CD14-positive monocyte (primary cell): ENCODE results near the gene RHOH. TPM values are rescaled to one million over a fixed set of nuclear protein-coding genes. Genes with fewer than 3 reads are reported as not detected.

Experiments
- DNase-seq, 3 donors: peaks; one replicate each; pipeline ENCODE4 v3.0.0-alpha.2; 2011 to 2022
- H2AFZ ChIP-seq: 2 replicates; pipeline ENCODE4 v1.6.0; 2012; ENCODE audit warnings: mild to moderate bottlenecking, low read depth, low read length, inconsistent platforms; ENCODE audit not compliant: insufficient read depth, poor library complexity, severe bottlenecking
- H3K27ac ChIP-seq, 2 donors: 1 replicate in 1 of 2; 2 replicates in 1 of 2; pipeline ENCODE4 v1.5.1; 2012 to 2013; ENCODE audit warnings: low read length in 2 of 2, control low read depth in 1 of 2, inconsistent platforms in 1 of 2, low read depth in 1 of 2, mild to moderate bottlenecking in 1 of 2
- H3K27me3 ChIP-seq, 2 donors: one replicate each; pipeline versions ENCODE4 v1.6.0 to v1.6.1; 2011 to 2013; ENCODE audit warnings: low read length in 2 of 2; ENCODE audit not compliant: control insufficient read depth in 2 of 2, insufficient read depth in 2 of 2
- H3K36me3 ChIP-seq, 2 donors: replicated peaks in 1 of 2; 1 replicate in 1 of 2; 2 replicates in 1 of 2; pipeline versions ENCODE4 v1.5.1 to v1.6.1; 2012 to 2013; ENCODE audit warnings: low read length in 2 of 2, control low read depth in 1 of 2, inconsistent platforms in 1 of 2, mild to moderate bottlenecking in 1 of 2; ENCODE audit not compliant: insufficient read depth in 2 of 2, control insufficient read depth in 1 of 2
- H3K4me1 ChIP-seq, 2 donors: 1 replicate in 1 of 2; 2 replicates in 1 of 2; pipeline versions ENCODE4 v1.5.1 to v1.6.1; 2012 to 2013; ENCODE audit warnings: low read length in 2 of 2, control low read depth in 1 of 2, inconsistent platforms in 1 of 2, mild to moderate bottlenecking in 1 of 2, moderate library complexity in 1 of 2; ENCODE audit not compliant: insufficient read depth in 2 of 2, control insufficient read depth in 1 of 2
- H3K4me2 ChIP-seq: replicated peaks from 2 replicates; pipeline ENCODE3; 2012; ENCODE audit warnings: low read length, moderate library complexity, mild to moderate bottlenecking; ENCODE audit not compliant: poor library complexity, severe bottlenecking; ENCODE audit errors: extremely low read depth
- H3K4me3 ChIP-seq, 3 experiments: fragments of 200-600 bp in 1 of 3; sonication (generic) in 1 of 3; replicated peaks in 1 of 3; 1 replicate in 2 of 3; 2 replicates in 1 of 3; pipeline ENCODE4 v1.5.1; 2011 to 2013; ENCODE audit warnings: low read length in 3 of 3, mild to moderate bottlenecking in 3 of 3, control low read depth in 2 of 3, low read depth in 2 of 3, inconsistent platforms in 1 of 3, moderate library complexity in 1 of 3
- H3K79me2 ChIP-seq: 2 replicates; pipeline ENCODE4 v1.6.0; 2012; ENCODE audit warnings: mild to moderate bottlenecking, control low read depth, inconsistent platforms, low read length, moderate library complexity; ENCODE audit not compliant: insufficient read depth
- H3K9ac ChIP-seq: 2 replicates; pipeline ENCODE4 v1.6.0; 2017; ENCODE audit warnings: low read length, mild to moderate bottlenecking; ENCODE audit not compliant: insufficient read depth, poor library complexity, severe bottlenecking
- H3K9me3 ChIP-seq, 2 donors: replicated peaks in 1 of 2; 1 replicate in 1 of 2; 2 replicates in 1 of 2; pipeline versions ENCODE4 v1.5.1 to v1.6.1; 2012 to 2013; ENCODE audit warnings: low read length in 2 of 2, control low read depth in 1 of 2; ENCODE audit not compliant: control insufficient read depth in 1 of 2, insufficient read depth in 1 of 2
- H4K20me1 ChIP-seq: 2 replicates; pipeline ENCODE4 v1.6.0; 2012; ENCODE audit warnings: mild to moderate bottlenecking, low read length, control low read depth, moderate library complexity; ENCODE audit not compliant: insufficient read depth
- H3K27ac Mint-ChIP-seq, 7 donors: one replicate each; pipeline ENCODE4 v1.8.0; 2020; ENCODE audit warnings: mild to moderate bottlenecking in 7 of 7, mixed read lengths in 7 of 7, moderate library complexity in 6 of 7, inconsistent platforms in 2 of 7
- H3K27me3 Mint-ChIP-seq, 3 donors: one replicate each; pipeline ENCODE4 v1.8.0; 2021 to 2022; ENCODE audit warnings: low read depth in 3 of 3, mild to moderate bottlenecking in 3 of 3, mixed read lengths in 3 of 3, moderate library complexity in 3 of 3, inconsistent platforms in 1 of 3
- H3K36me3 Mint-ChIP-seq, 2 donors: one replicate each; pipeline ENCODE4 v1.8.0; 2020; ENCODE audit warnings: mixed read lengths in 2 of 2, inconsistent platforms in 1 of 2, mild to moderate bottlenecking in 1 of 2
- H3K4me1 Mint-ChIP-seq: one replicate; pipeline ENCODE4 v1.8.0; 2020; ENCODE audit warnings: mild to moderate bottlenecking, mixed read lengths
- H3K4me3 Mint-ChIP-seq, 2 donors: one replicate each; pipeline ENCODE4 v1.8.0; 2020; ENCODE audit warnings: mild to moderate bottlenecking in 2 of 2, mixed read lengths in 2 of 2, moderate library complexity in 1 of 2
- H3K9me3 Mint-ChIP-seq, 7 donors: one replicate each; pipeline ENCODE4 v1.8.0; 2020 to 2022; ENCODE audit warnings: mixed read lengths in 7 of 7, mild to moderate bottlenecking in 6 of 7, moderate library complexity in 6 of 7, inconsistent platforms in 2 of 7
- WGBS: methylation state at CpG from one replicate; pipeline ENCODE4 v1.1.5; 2013; ENCODE audit warnings: missing lambda C conversion rate; ENCODE audit not compliant: insufficient coverage; 5-methylcytosine and 5-hydroxymethylcytosine counted together
- intact Hi-C, 2 donors: fragments of 100-400 bp; cut with micrococcal nuclease; formaldehyde crosslinking; loops; one replicate each; pipeline versions ENCODE4 v1.15.0 to v1.15.1; 2023
- polyA plus RNA-seq, 3 donors: library from polyadenylated mRNA; depleted of rRNA in 1 of 3; unstranded in 2 of 3; stranded (reverse) in 1 of 3; fragments of 300-500 nt in 2 of 3; fragments of >200 nt in 1 of 3; fragmentation: Illumina TruSeq in 2 of 3; gene quantifications; 1 replicate in 2 of 3; 2 replicates in 1 of 3; pipeline ENCODE4 v1.2.3, GENCODE V29; 2012 to 2021
- TF ChIP-seq, protein P1 (sequence below): fragments of 200-600 bp; IDR thresholded peaks from one replicate; pipeline ENCODE4 v1.8.0; 2022; ENCODE audit warnings: antibody characterized with exemption, mild to moderate bottlenecking

The RHOH gene
- polyA plus RNA-seq, 3 donors = 0.16 to 1.4 (median 1.2) TPM

DNA sequence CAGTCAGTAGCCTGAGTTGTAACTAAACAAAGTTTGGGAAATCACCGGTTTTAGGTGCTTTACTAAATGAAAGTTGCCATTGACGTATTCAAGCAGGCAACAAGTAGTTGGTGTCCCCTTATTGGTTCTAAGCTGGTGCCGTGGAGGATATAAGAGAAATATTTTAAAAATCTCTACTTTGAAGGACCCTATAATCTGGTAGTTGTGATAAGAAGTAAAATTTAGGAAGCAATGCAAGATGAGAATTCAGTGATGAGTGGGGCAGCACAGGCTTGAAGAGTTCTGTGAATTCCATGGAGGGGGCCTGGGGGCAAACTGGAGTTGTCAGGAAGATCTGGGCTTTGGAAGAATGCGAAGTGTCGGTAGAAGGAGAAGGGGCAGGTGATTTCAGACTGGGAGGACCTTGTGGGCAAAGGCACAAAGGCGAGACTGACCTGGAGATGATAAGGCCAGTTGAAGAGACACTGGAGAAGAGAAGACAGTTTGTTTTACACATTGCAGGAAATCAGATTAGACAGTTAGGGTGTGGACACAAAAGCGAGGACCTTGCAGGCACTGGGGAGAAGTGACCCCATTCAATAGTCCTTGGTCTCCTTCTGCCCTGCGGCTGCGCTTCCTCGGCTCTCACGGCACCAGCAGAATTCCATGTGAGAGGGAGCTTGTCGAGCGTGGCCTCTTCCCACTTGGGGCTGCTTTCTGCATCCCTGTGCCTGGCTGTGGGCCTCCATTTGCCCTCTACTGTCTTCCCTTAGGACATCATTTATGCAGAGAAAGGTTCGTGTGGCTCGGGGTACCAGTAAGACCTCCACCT, 1.3 kb downstream of the RHOH start:
- H3K9me3 ChIP-seq = no peaks in the 10 kb centered on the region
- no peak overlapping the region for H3K9ac ChIP-seq
- TF ChIP-seq, protein P1, sequence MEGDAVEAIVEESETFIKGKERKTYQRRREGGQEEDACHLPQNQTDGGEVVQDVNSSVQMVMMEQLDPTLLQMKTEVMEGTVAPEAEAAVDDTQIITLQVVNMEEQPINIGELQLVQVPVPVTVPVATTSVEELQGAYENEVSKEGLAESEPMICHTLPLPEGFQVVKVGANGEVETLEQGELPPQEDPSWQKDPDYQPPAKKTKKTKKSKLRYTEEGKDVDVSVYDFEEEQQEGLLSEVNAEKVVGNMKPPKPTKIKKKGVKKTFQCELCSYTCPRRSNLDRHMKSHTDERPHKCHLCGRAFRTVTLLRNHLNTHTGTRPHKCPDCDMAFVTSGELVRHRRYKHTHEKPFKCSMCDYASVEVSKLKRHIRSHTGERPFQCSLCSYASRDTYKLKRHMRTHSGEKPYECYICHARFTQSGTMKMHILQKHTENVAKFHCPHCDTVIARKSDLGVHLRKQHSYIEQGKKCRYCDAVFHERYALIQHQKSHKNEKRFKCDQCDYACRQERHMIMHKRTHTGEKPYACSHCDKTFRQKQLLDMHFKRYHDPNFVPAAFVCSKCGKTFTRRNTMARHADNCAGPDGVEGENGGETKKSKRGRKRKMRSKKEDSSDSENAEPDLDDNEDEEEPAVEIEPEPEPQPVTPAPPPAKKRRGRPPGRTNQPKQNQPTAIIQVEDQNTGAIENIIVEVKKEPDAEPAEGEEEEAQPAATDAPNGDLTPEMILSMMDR = no peak
- WGBS = 3% methylated on average over 10 of the region's 15 CpGs
- H4K20me1 ChIP-seq = no peaks in the 10 kb centered on the region
- Mint-ChIP-seq H3K27ac (peak overlapping the region in 5 of 7 donors; percentile 5 to 83 (median 46)), H3K27me3 (peaks cover 0 to 4% (median 2%) of the 10 kb centered on the region in 3 donors), H3K9me3 (peaks cover 0 to 1% (median 0%) of the 10 kb centered on the region in 7 donors), H3K4me3 (peak overlapping the region; percentile 75 to 77), H3K36me3 (peaks cover 0 to 3% of the 10 kb centered on the region in 2 donors), H3K4me1 (peaks cover 71% of the 10 kb centered on the region)
- H3K27ac ChIP-seq = no peak overlapping the region
- H3K36me3 ChIP-seq = no peaks in the 10 kb centered on the region
- H3K27me3 ChIP-seq = no peaks in the 10 kb centered on the region
- H2AFZ ChIP-seq = peak overlapping the region; percentile 77
- H3K4me2 ChIP-seq = peak overlapping the region; percentile 74
- peaks cover 37% of the 10 kb centered on the region for H3K79me2 ChIP-seq
- intact Hi-C loops = no loop called here
- H3K4me3 ChIP-seq = peak overlapping the region in 2 of 3 experiments; percentile 21 to 67
- DNase-seq = peak in 1 of 3 donors; percentile 60
- H3K4me1 ChIP-seq = peaks cover 55 to 69% of the 10 kb centered on the region in 2 donors

DNA sequence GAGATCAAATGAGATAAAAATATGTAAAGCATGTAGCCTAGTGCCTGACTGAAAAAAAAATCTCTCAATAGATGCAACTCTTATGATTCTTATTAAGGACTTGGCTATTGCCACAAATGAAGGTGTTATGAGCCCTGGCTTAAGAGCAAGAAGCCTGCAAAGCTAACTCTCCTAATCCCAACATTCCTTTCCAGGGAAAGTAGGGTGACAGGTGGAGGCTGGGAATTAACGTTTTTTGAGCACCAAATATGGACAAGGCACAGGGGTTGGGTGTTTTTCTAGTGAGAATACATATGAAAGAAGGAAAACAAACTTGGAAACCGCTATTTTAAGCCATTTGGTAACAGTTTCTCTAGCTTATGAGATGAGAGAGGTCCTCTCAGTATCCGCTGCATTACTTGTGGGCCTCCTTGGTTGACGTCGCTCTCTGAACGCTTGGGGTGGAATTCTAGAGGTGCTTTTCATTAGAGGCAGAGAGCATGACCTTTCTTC, 2.4 kb downstream of the RHOH start:
- H3K79me2 ChIP-seq = peaks cover 44% of the 10 kb centered on the region
- peaks cover 0 to 3% of the 10 kb centered on the region in 2 donors for H3K36me3 Mint-ChIP-seq
- H3K27ac Mint-ChIP-seq = peak overlapping the region in 3 of 7 donors; percentile 3 to 90 (median 5)
- H2AFZ ChIP-seq = no peak overlapping the region
- peaks cover 0 to 4% (median 2%) of the 10 kb centered on the region in 3 donors for H3K27me3 Mint-ChIP-seq
- no peak for DNase-seq
- WGBS = 29% methylated on average over 1 of the region's 6 CpGs
- no peaks in the 10 kb centered on the region for H4K20me1 ChIP-seq
- H3K4me2 ChIP-seq = peak overlapping the region; percentile 65
- H3K27me3 ChIP-seq = no peaks in the 10 kb centered on the region
- H3K9ac ChIP-seq = no peak overlapping the region
- no peak overlapping the region for H3K4me3 ChIP-seq
- TF ChIP-seq, protein P1 = no peak
- peaks cover 53 to 66% of the 10 kb centered on the region in 2 donors for H3K4me1 ChIP-seq
- H3K36me3 ChIP-seq = no peaks in the 10 kb centered on the region
- peak overlapping the region in 1 of 2 donors; percentile 70 for H3K4me3 Mint-ChIP-seq
- peaks cover 69% of the 10 kb centered on the region for H3K4me1 Mint-ChIP-seq
- no peaks in the 10 kb centered on the region for H3K9me3 ChIP-seq
- peak overlapping the region in 1 of 2 donors; percentile 76 for H3K27ac ChIP-seq
- peaks cover 0 to 1% (median 0%) of the 10 kb centered on the region in 7 donors for H3K9me3 Mint-ChIP-seq
- intact Hi-C loops = no loop called here
